RKO (cell line): ENCODE data around the gene TREM2.

Experiments used
- DNase-seq: peaks from one replicate; pipeline ENCODE4 v3.0.0-alpha.2; 2016; ENCODE audit warnings: low spot score

Gene TREM2

GRCh38 chr6:41182069-41183034 lies 19.4 kb upstream of the TREM2 start:
- peak; percentile 61 for DNase-seq

- DNase-seq: no peak
These were observed 18.6 kb upstream of the TREM2 start for GRCh38 chr6:41181566-41181965.

- DNase-seq: no peak
These were observed 16.2 kb upstream of the TREM2 start for GRCh38 chr6:41179163-41179562.

GRCh38 chr6:41177695-41178094 lies 14.8 kb upstream of the TREM2 start:
- no peak for DNase-seq

GRCh38 chr6:41177287-41177686 lies 14.4 kb upstream of the TREM2 start:
- no peak for DNase-seq

- DNase-seq: no peak
These were observed 13.3 kb upstream of the TREM2 start for GRCh38 chr6:41176189-41176588.

GRCh38 chr6:41175084-41175483 lies 12.2 kb upstream of the TREM2 start:
- no peak for DNase-seq

GRCh38 chr6:41174610-41175009 lies 11.7 kb upstream of the TREM2 start:
- DNase-seq: no peak

GRCh38 chr6:41171908-41172307 lies 9.0 kb upstream of the TREM2 start:
- DNase-seq: no peak

- DNase-seq: no peak
These were observed 7.7 kb upstream of the TREM2 start for GRCh38 chr6:41170547-41171160.

GRCh38 chr6:41167173-41167963 lies 4.5 kb upstream of the TREM2 start:
- peak; percentile 42 for DNase-seq

GRCh38 chr6:41164551-41165120 lies 1.7 kb upstream of the TREM2 start:
- no peak for DNase-seq

GRCh38 chr6:41163419-41163717 lies 452 bp upstream of the TREM2 start:
- no peak for DNase-seq

GRCh38 chr6:41161851-41162552 lies 914 bp downstream of the TREM2 start:
- DNase-seq: no peak

- no peak for DNase-seq
These were observed 1.5 kb downstream of the TREM2 start for GRCh38 chr6:41161380-41161779.

- no peak for DNase-seq
These were observed 2.0 kb downstream of the TREM2 start for GRCh38 chr6:41160933-41161332.

- no peak for DNase-seq
These were observed 3.4 kb downstream of the TREM2 start for GRCh38 chr6:41159415-41160082.

- no peak for DNase-seq
These were observed 5.6 kb downstream of the TREM2 start for GRCh38 chr6:41157323-41157722.

- no peak for DNase-seq
These were observed 6.1 kb downstream of the TREM2 start for GRCh38 chr6:41156771-41157170.

GRCh38 chr6:41156001-41156400 lies 6.9 kb downstream of the TREM2 start:
- no peak for DNase-seq

GRCh38 chr6:41155132-41155805 lies 7.6 kb downstream of the TREM2 start:
- no peak for DNase-seq
